BLaER1 treated with 17β-estradiol and CSF1 and Interleukin-3, amounts not matched to agents 10 nM and 100 nM (cell line): Measurements from ENCODE around the gene PLD6.

Experiments
- H3K27ac ChIP-seq, 11 experiments: shearing (Covaris generic); formaldehyde crosslinking; 2 replicates each; pipeline ENCODE4 v1.8.1; 2022
- H3K27me3 ChIP-seq, 11 experiments: shearing (Covaris generic); formaldehyde crosslinking; 2 replicates each; pipeline ENCODE4 v1.8.1; 2022
- H3K36me3 ChIP-seq, 11 experiments: shearing (Covaris generic); formaldehyde crosslinking; 2 replicates each; pipeline ENCODE4 v1.8.1; 2022
- H3K4me1 ChIP-seq, 10 experiments: shearing (Covaris generic); formaldehyde crosslinking; 2 replicates each; pipeline ENCODE4 v1.8.1; 2022
- H3K4me2 ChIP-seq, 11 experiments: shearing (Covaris generic); formaldehyde crosslinking; 2 replicates each; pipeline ENCODE4 v1.8.1; 2022
- H3K4me3 ChIP-seq, 10 experiments: shearing (Covaris generic); formaldehyde crosslinking; 2 replicates each; pipeline ENCODE4 v1.8.1; 2022
- H3K9ac ChIP-seq, 11 experiments: shearing (Covaris generic); formaldehyde crosslinking; 2 replicates each; pipeline ENCODE4 v1.8.1; 2022
- H3K9me3 ChIP-seq, 11 experiments: shearing (Covaris generic); formaldehyde crosslinking; replicated peaks in 1 of 11; 2 replicates each; pipeline ENCODE4 v1.8.1; 2022
- H4K20me1 ChIP-seq, 11 experiments: shearing (Covaris generic); formaldehyde crosslinking; 2 replicates each; pipeline ENCODE4 v1.8.1; 2022
- Cebpa-rat ChIP-seq, 11 experiments: shearing (Covaris generic); IDR thresholded peaks; 2 replicates each; pipeline ENCODE4 v1.8.1; 2022

Gene PLD6

DNA sequence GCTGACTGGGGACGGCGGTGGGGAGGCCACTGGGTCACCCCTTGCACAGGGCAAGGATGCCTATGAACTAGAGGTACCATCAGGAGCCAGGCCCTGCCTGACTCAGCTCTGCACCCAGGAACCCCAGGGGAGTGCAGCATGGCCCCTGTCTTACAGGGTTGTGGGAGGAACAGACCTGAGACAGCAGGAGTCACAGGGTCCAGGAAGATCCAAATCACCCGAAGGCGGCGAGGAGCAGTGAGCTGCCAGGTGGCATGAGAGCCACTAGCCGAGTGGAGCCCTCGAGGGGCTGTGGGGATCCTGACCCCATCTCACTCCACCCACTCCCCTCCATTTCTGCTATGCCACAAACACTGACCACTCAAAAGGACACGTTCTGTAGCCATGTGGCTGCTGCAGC is 30.8 kb downstream of the PLD6 start:
- Histone ChIP-seq H3K36me3 (peaks cover 35 to 96% (median 89%) of the 10 kb centered on the region in 11 experiments), H3K27ac (peak overlapping the region in 9 of 11 experiments; percentile 19 to 77 (median 61); a peak in 14 of 22 replicates), H3K27me3 (no peaks in the 10 kb centered on the region), H3K9me3 (no peaks in the 10 kb centered on the region), H4K20me1 (peaks cover 0 to 83% (median 36%) of the 10 kb centered on the region in 11 experiments; a peak in 14 of 22 replicates), H3K4me1 (peaks cover 59 to 100% (median 100%) of the 10 kb centered on the region in 10 experiments), H3K4me2 (peak overlapping the region; percentile 80 to 98 (median 95)), H3K9ac (peak overlapping the region in 10 of 11 experiments; percentile 5 to 68 (median 58); a peak in 14 of 22 replicates), H3K4me3 (peak overlapping the region in 7 of 10 experiments; percentile 3 to 52 (median 48); a peak in 11 of 20 replicates)
- TF ChIP-seq Cebpa-rat (IDR thresholded peaks at IDR 0.05): no peak

DNA sequence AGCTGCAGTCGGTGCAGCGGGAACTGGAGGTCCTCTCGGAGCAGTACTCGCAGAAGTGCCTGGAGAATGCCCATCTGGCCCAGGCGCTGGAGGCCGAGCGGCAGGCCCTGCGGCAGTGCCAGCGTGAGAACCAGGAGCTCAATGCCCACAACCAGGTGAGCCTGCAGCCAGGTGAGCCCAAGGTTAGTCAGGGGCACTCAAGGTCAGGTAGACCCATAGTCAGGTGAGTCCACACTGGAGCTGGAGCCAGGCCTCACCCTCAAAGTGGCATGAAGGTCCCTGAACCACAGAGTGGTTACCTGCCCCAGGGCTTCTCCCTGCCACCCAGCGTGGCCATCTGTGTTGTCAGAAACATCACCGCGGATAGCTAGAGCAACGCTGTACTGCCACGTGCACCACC is 32.2 kb downstream of the PLD6 start:
- H3K27ac ChIP-seq: peak overlapping the region in 5 of 11 experiments; percentile 37 to 62 (median 54); a peak in 7 of 22 replicates
- peak overlapping the region; percentile 50 to 98 (median 95); a peak in 20 of 22 replicates for H3K4me2 ChIP-seq
- H3K36me3 ChIP-seq: peaks cover 25 to 95% (median 90%) of the 10 kb centered on the region in 11 experiments
- H4K20me1 ChIP-seq: peaks cover 0 to 84% (median 43%) of the 10 kb centered on the region in 11 experiments; a peak in 16 of 22 replicates
- no peaks in the 10 kb centered on the region for H3K27me3 ChIP-seq
- no peak for TF ChIP-seq Cebpa-rat (IDR thresholded peaks at IDR 0.05)
- peak overlapping the region in 5 of 11 experiments; percentile 1 to 66 (median 30); a peak in 6 of 22 replicates for H3K9ac ChIP-seq
- H3K4me1 ChIP-seq: peaks cover 59 to 100% (median 97%) of the 10 kb centered on the region in 10 experiments
- no peaks in the 10 kb centered on the region for H3K9me3 ChIP-seq
- no peak overlapping the region for H3K4me3 ChIP-seq

GRCh38 chr17:17172990-17173389 is 33.1 kb downstream of the PLD6 start:
- H3K4me2 ChIP-seq: peak overlapping the region; percentile 50 to 98 (median 95)
- H3K9ac ChIP-seq: peak overlapping the region in 8 of 11 experiments; percentile 8 to 66 (median 30); a peak in 9 of 22 replicates
- no peaks in the 10 kb centered on the region for H3K27me3 ChIP-seq
- peak overlapping the region in 6 of 11 experiments; percentile 37 to 62 (median 52); a peak in 12 of 22 replicates for H3K27ac ChIP-seq
- peaks cover 0 to 93% (median 51%) of the 10 kb centered on the region in 11 experiments; a peak in 17 of 22 replicates for H4K20me1 ChIP-seq
- H3K36me3 ChIP-seq: peaks cover 25 to 95% (median 90%) of the 10 kb centered on the region in 11 experiments
- peaks cover 59 to 97% (median 93%) of the 10 kb centered on the region in 10 experiments for H3K4me1 ChIP-seq
- TF ChIP-seq Cebpa-rat (IDR thresholded peaks at IDR 0.05): no peak
- no peaks in the 10 kb centered on the region for H3K9me3 ChIP-seq
- H3K4me3 ChIP-seq: no peak overlapping the region; a peak in 1 of 20 replicates

DNA sequence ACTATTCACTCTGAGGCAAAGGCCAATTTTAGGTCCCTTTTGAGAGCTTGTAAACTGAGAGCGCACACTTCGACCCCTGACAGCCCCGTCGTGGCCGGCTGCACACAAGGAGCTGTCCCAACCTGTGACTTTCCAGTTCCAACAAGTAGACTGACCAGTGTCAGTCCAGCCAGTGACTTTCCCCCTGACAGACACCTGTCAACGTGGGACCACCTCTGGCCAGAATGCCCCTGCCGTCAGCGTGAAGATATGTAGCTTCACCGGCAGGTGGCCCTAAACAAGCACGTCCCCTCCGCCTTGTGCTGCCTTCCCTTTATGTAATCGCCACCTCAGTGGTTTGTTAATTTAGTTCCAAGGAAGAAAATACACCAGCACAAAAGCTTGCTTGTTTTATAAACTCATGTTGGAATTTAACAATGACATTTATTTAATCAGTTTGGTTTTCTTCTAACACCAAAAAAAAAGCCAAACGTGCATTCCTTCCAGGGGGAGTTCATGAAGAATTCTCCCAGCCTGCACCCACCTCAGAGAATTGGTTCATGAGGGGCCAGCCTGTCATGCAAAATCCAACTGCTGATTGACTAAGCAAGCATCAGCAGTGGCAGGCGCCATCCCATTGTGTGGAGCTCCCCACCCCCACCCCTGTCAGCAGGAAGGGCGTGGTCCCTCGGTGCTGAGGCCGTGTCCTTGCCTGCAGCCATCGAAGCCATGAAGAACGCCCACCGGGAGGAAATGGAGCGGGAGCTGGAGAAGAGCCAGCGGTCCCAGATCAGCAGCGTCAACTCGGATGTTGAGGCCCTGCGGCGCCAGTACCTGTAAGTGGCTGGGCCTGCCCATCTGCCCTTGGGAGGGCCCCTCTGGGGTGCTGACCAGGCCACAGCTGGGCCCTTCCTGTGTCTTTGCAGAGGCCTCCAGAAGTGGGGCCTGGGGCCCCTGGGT is 33.9 kb downstream of the PLD6 start:
- H3K27me3 ChIP-seq: no peaks in the 10 kb centered on the region
- TF ChIP-seq Cebpa-rat (IDR thresholded peaks at IDR 0.05): no peak
- peak overlapping the region in 5 of 11 experiments; percentile 23 to 62 (median 49); a peak in 7 of 22 replicates for H3K27ac ChIP-seq
- no peaks in the 10 kb centered on the region for H3K9me3 ChIP-seq
- H3K9ac ChIP-seq: peak overlapping the region in 4 of 11 experiments; percentile 15 to 59 (median 38); a peak in 3 of 22 replicates
- peaks cover 29 to 95% (median 90%) of the 10 kb centered on the region in 11 experiments for H3K36me3 ChIP-seq
- peaks cover 59 to 90% (median 86%) of the 10 kb centered on the region in 10 experiments for H3K4me1 ChIP-seq
- H3K4me3 ChIP-seq: no peak overlapping the region; a peak in 1 of 20 replicates
- H3K4me2 ChIP-seq: peak overlapping the region; percentile 50 to 98 (median 95)
- H4K20me1 ChIP-seq: peaks cover 0 to 95% (median 59%) of the 10 kb centered on the region in 11 experiments; a peak in 17 of 22 replicates

GRCh38 chr17:17171186-17171585 is 34.9 kb downstream of the PLD6 start:
- no peak overlapping the region for H3K4me3 ChIP-seq
- H4K20me1 ChIP-seq: peaks cover 0 to 93% (median 69%) of the 10 kb centered on the region in 11 experiments; a peak in 17 of 22 replicates
- no peak for TF ChIP-seq Cebpa-rat (IDR thresholded peaks at IDR 0.05)
- peak overlapping the region in 7 of 11 experiments; percentile 11 to 97 (median 24); a peak in 12 of 22 replicates for H3K4me2 ChIP-seq
- H3K27me3 ChIP-seq: no peaks in the 10 kb centered on the region
- no peaks in the 10 kb centered on the region for H3K9me3 ChIP-seq
- H3K9ac ChIP-seq: 0 out of 22 replicates have a peak overlapping the region, but pooled peaks of 1 of the 11 experiments have one; percentile 11
- H3K27ac ChIP-seq: peak overlapping the region in 2 of 11 experiments; percentile 7; a peak in 1 of 22 replicates
- H3K4me1 ChIP-seq: peaks cover 49 to 79% (median 75%) of the 10 kb centered on the region in 10 experiments
- H3K36me3 ChIP-seq: peaks cover 40 to 95% (median 91%) of the 10 kb centered on the region in 11 experiments

- H3K36me3 ChIP-seq: peaks cover 47 to 99% (median 97%) of the 10 kb centered on the region in 11 experiments
- H3K4me1 ChIP-seq: peaks cover 42 to 72% (median 68%) of the 10 kb centered on the region in 10 experiments
- H3K9me3 ChIP-seq: no peaks in the 10 kb centered on the region
- peak overlapping the region in 2 of 11 experiments; percentile 7; a peak in 1 of 22 replicates for H3K27ac ChIP-seq
- H3K27me3 ChIP-seq: no peaks in the 10 kb centered on the region
- peak overlapping the region in 8 of 11 experiments; percentile 11 to 96 (median 27); a peak in 12 of 22 replicates for H3K4me2 ChIP-seq
- H3K4me3 ChIP-seq: no peak overlapping the region
- TF ChIP-seq Cebpa-rat (IDR thresholded peaks at IDR 0.05): no peak
- H3K9ac ChIP-seq: no peak overlapping the region; a peak in 1 of 22 replicates
- H4K20me1 ChIP-seq: peaks cover 0 to 96% (median 72%) of the 10 kb centered on the region in 11 experiments; a peak in 18 of 22 replicates
Measured at GRCh38 chr17:17170346-17170985, 35.7 kb downstream of the PLD6 start.

- H3K9me3 ChIP-seq: no peaks in the 10 kb centered on the region
- peaks cover 0 to 97% (median 67%) of the 10 kb centered on the region in 11 experiments; a peak in 18 of 22 replicates for H4K20me1 ChIP-seq
- no peak overlapping the region for H3K27ac ChIP-seq
- no peak for TF ChIP-seq Cebpa-rat (IDR thresholded peaks at IDR 0.05)
- peak overlapping the region in 1 of 11 experiments; percentile 11; a peak in 1 of 22 replicates for H3K4me2 ChIP-seq
- peaks cover 32 to 65% (median 58%) of the 10 kb centered on the region in 10 experiments for H3K4me1 ChIP-seq
- H3K27me3 ChIP-seq: no peaks in the 10 kb centered on the region
- H3K9ac ChIP-seq: no peak overlapping the region
- H3K36me3 ChIP-seq: peaks cover 56 to 99% (median 97%) of the 10 kb centered on the region in 11 experiments
- no peak overlapping the region for H3K4me3 ChIP-seq
Measured at GRCh38 chr17:17169396-17169795, 36.7 kb downstream of the PLD6 start.

- Histone ChIP-seq H3K27ac (no peak overlapping the region), H3K36me3 (peaks cover 58 to 99% (median 97%) of the 10 kb centered on the region in 11 experiments)
- no peak for TF ChIP-seq Cebpa-rat (IDR thresholded peaks at IDR 0.05)
Measured at GRCh38 chr17:17168401-17168800, 37.7 kb downstream of the PLD6 start.

More at GRCh38 chr17:17168401-17168800, 37.7 kb downstream of the PLD6 start:
- no peaks in the 10 kb centered on the region for H3K27me3 ChIP-seq
- no peak overlapping the region; a peak in 1 of 22 replicates for H3K9ac ChIP-seq
- H3K4me2 ChIP-seq: no peak overlapping the region
- H3K9me3 ChIP-seq: no peaks in the 10 kb centered on the region
- peaks cover 22 to 64% (median 48%) of the 10 kb centered on the region in 10 experiments for H3K4me1 ChIP-seq
- H3K4me3 ChIP-seq: no peak overlapping the region
- H4K20me1 ChIP-seq: peaks cover 0 to 97% (median 65%) of the 10 kb centered on the region in 11 experiments; a peak in 18 of 22 replicates
